Ishikawa (cell line): Measurements from ENCODE around the gene OR51V1.
"Not testable (repeated sequence)": the region's sequence is repeated elsewhere in the genome, so short reads cannot be mapped to it uniquely, and the experiment has no call there.

Source experiments
- CREB1 ChIP-seq: IDR thresholded peaks from 2 replicates; pipeline ENCODE4 v1.6.1; 2012; ENCODE audit warnings: low read depth
- EP300 ChIP-seq: IDR thresholded peaks from 2 replicates; pipeline ENCODE4 v1.6.1; 2012; ENCODE audit warnings: borderline replicate concordance
- FOXM1 ChIP-seq: IDR thresholded peaks from 2 replicates; pipeline ENCODE4 v1.6.1; 2012; ENCODE audit warnings: low read depth, borderline replicate concordance
- MAX ChIP-seq: IDR thresholded peaks from 2 replicates; pipeline ENCODE4 v1.6.1; 2012
- RAD21 ChIP-seq: IDR thresholded peaks from 2 replicates; pipeline ENCODE4 v1.6.1; 2012; ENCODE audit warnings: low read depth
- TAF1 ChIP-seq: IDR thresholded peaks from 2 replicates; pipeline ENCODE4 v1.6.1; 2012; ENCODE audit warnings: low read depth, mild to moderate bottlenecking
- YY1 ChIP-seq: IDR thresholded peaks from 2 replicates; pipeline ENCODE4 v1.6.1; 2012; ENCODE audit warnings: low read depth
- TF ChIP-seq, protein P1 (sequence below): IDR thresholded peaks from 2 replicates; pipeline ENCODE4 v1.6.1; 2012; ENCODE audit warnings: low read depth, mild to moderate bottlenecking

- not testable (repeated sequence) for TF ChIP-seq FOXM1, RAD21, YY1, TAF1, EP300, MAX, CREB1
- TF ChIP-seq, protein P1, sequence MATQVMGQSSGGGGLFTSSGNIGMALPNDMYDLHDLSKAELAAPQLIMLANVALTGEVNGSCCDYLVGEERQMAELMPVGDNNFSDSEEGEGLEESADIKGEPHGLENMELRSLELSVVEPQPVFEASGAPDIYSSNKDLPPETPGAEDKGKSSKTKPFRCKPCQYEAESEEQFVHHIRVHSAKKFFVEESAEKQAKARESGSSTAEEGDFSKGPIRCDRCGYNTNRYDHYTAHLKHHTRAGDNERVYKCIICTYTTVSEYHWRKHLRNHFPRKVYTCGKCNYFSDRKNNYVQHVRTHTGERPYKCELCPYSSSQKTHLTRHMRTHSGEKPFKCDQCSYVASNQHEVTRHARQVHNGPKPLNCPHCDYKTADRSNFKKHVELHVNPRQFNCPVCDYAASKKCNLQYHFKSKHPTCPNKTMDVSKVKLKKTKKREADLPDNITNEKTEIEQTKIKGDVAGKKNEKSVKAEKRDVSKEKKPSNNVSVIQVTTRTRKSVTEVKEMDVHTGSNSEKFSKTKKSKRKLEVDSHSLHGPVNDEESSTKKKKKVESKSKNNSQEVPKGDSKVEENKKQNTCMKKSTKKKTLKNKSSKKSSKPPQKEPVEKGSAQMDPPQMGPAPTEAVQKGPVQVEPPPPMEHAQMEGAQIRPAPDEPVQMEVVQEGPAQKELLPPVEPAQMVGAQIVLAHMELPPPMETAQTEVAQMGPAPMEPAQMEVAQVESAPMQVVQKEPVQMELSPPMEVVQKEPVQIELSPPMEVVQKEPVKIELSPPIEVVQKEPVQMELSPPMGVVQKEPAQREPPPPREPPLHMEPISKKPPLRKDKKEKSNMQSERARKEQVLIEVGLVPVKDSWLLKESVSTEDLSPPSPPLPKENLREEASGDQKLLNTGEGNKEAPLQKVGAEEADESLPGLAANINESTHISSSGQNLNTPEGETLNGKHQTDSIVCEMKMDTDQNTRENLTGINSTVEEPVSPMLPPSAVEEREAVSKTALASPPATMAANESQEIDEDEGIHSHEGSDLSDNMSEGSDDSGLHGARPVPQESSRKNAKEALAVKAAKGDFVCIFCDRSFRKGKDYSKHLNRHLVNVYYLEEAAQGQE: not testable (repeated sequence)
Observed at GRCh38 chr11:5249807-5250396, 49.4 kb upstream of the OR51V1 start, which contains the start of gene HBG1.
